Keratinocyte (primary cell): Measurements from ENCODE around the gene UCN2. TPM values are rescaled to one million over a fixed set of nuclear protein-coding genes. Genes with fewer than 3 reads are reported as not detected.

Source experiments
- DNase-seq: peaks from one replicate; pipeline ENCODE4 v3.0.0-alpha.2; 2011; ENCODE audit warnings: low read depth, missing footprints, low spot score
- FAIRE-seq: peaks from 2 replicates; lab custom pipeline; 2011; peaks lifted over from hg19 to GRCh38; lab: Jason Lieb, UNC
- H2AFZ ChIP-seq: 2 replicates; pipeline ENCODE4 v1.6.0; 2012; ENCODE audit warnings: low read length, control low read depth, inconsistent platforms; ENCODE audit not compliant: control insufficient read depth
- H3K27ac ChIP-seq: 2 replicates; pipeline ENCODE4 v1.5.1; 2011; ENCODE audit warnings: low read length; ENCODE audit not compliant: control insufficient read depth, insufficient read depth
- H3K27me3 ChIP-seq: 3 replicates; pipeline ENCODE4 v1.6.0; 2011; ENCODE audit warnings: low read length; ENCODE audit not compliant: control insufficient read depth, insufficient read depth; ENCODE audit errors: extremely low read depth
- H3K36me3 ChIP-seq, 2 experiments: 2 replicates in 1 of 2; 3 replicates in 1 of 2; pipeline ENCODE4 v1.5.1; 2011; ENCODE audit warnings: low read length in 2 of 2, mild to moderate bottlenecking in 1 of 2; ENCODE audit not compliant: control insufficient read depth in 2 of 2, insufficient read depth in 2 of 2; ENCODE audit errors: extremely low read depth in 1 of 2
- H3K4me1 ChIP-seq: 3 replicates; pipeline ENCODE4 v1.5.1; 2011; ENCODE audit warnings: low read length; ENCODE audit not compliant: control insufficient read depth, insufficient read depth; ENCODE audit errors: extremely low read depth
- H3K4me2 ChIP-seq: 3 replicates; pipeline ENCODE4 v1.6.0; 2011; ENCODE audit warnings: low read depth, low read length; ENCODE audit not compliant: control insufficient read depth, insufficient read depth; ENCODE audit errors: extremely low read depth
- H3K4me3 ChIP-seq, 3 experiments: fragments of 200-600 bp in 1 of 3; sonication (generic) in 1 of 3; 2 replicates in 2 of 3; 3 replicates in 1 of 3; pipeline ENCODE4 v1.5.1; 2011 to 2016; ENCODE audit warnings: low read length in 3 of 3, mild to moderate bottlenecking in 3 of 3, control low read depth in 2 of 3, inconsistent platforms in 1 of 3, low read depth in 1 of 3, mixed read lengths in 1 of 3, mixed run types in 1 of 3, moderate library complexity in 1 of 3; ENCODE audit not compliant: control insufficient read depth in 2 of 3, insufficient read depth in 2 of 3; ENCODE audit errors: extremely low read depth in 1 of 3
- H3K79me2 ChIP-seq: 2 replicates; pipeline ENCODE4 v1.6.0; 2012; ENCODE audit warnings: low read length; ENCODE audit not compliant: control insufficient read depth, insufficient read depth
- H3K9ac ChIP-seq: 3 replicates; pipeline ENCODE4 v1.6.0; 2011; ENCODE audit warnings: low read length; ENCODE audit not compliant: control insufficient read depth, insufficient read depth; ENCODE audit errors: extremely low read depth
- H3K9me1 ChIP-seq: 3 replicates; pipeline ENCODE4 v1.6.0; 2011; ENCODE audit warnings: low read length; ENCODE audit not compliant: control insufficient read depth, insufficient read depth; ENCODE audit errors: extremely low read depth
- H3K9me3 ChIP-seq: 2 replicates; pipeline ENCODE4 v1.5.1; 2012; ENCODE audit warnings: low read depth, low read length; ENCODE audit not compliant: control insufficient read depth
- H4K20me1 ChIP-seq: 3 replicates; pipeline ENCODE4 v1.6.0; 2011; ENCODE audit warnings: low read length; ENCODE audit not compliant: control insufficient read depth, insufficient read depth; ENCODE audit errors: extremely low read depth
- CTCF ChIP-seq, 3 experiments: IDR thresholded peaks in 1 of 3; conservative IDR thresholded peaks in 1 of 3; optimal IDR thresholded peaks in 1 of 3; 2 replicates in 2 of 3; 3 replicates in 1 of 3; pipeline versions ENCODE3 to v1.5.1; 2011; ENCODE audit warnings: low read length in 3 of 3, mild to moderate bottlenecking in 3 of 3, moderate library complexity in 2 of 3, control low read depth in 1 of 3, inconsistent platforms in 1 of 3; ENCODE audit not compliant: insufficient read depth in 2 of 3; ENCODE audit errors: extremely low read depth in 1 of 3
- EZH2 ChIP-seq: IDR thresholded peaks from one replicate; pipeline ENCODE4 v1.6.1; 2012; ENCODE audit warnings: inconsistent platforms, mild to moderate bottlenecking, low read length, moderate library complexity
- dilution Hi-C: fragments of 300-500 bp; cut with MboI; formaldehyde crosslinking; loops from one replicate; pipeline ENCODE4 v1.7.0; 2020; ENCODE audit warnings: low sequenced_read_pairs; ENCODE audit not compliant: extremely low pct_ligation_motif_present
- polyA plus RNA-seq, 5 experiments: library from polyadenylated mRNA; depleted of rRNA in 3 of 5; stranded (reverse) in 3 of 5; stranded (forward) in 1 of 5; unstranded in 1 of 5; fragments of >200 nt; gene quantifications; 1 replicate in 1 of 5; 2 replicates in 3 of 5; 3 replicates in 1 of 5; pipeline versions ENCODE4 v1.2.1 to v1.2.3, GENCODE V29; 2011 to 2012; ENCODE audit warnings: missing spikeins in 2 of 5, low read depth in 1 of 5, low replicate concordance in 1 of 5

Gene UCN2
- polyA plus RNA-seq, 1 donor (not counting 4 experiments of a cell fraction or from before 2014, with no cell fraction given): 5.7 TPM

- Histone ChIP-seq H3K4me3 (no peak overlapping the region), H3K9me3 (no peaks in the 10 kb centered on the region), H3K9ac (no peak overlapping the region), H4K20me1 (peaks cover 12% of the 10 kb centered on the region), H3K9me1 (peaks cover 3% of the 10 kb centered on the region), H3K79me2 (no peaks in the 10 kb centered on the region), H2AFZ (no peak overlapping the region), H3K27me3 (no peaks in the 10 kb centered on the region), H3K4me2 (no peak overlapping the region), H3K27ac (no peak overlapping the region), H3K36me3 (peaks cover 51 to 54% of the 10 kb centered on the region in 2 experiments), H3K4me1 (peaks cover 38% of the 10 kb centered on the region)
- dilution Hi-C loops: no loop called here
- no peak for FAIRE-seq
- TF ChIP-seq EZH2 (no peak), CTCF (optimal IDR thresholded peaks at IDR 0.05 in 1 of 3, IDR thresholded peaks at IDR 0.05 in 1 of 3, conservative IDR thresholded peaks at IDR 0.05 in 1 of 3; ENCODE audit: extremely low read depth in 1 of 3, insufficient read depth in 2 of 3, low read length in 3 of 3) (no peak)
- DNase-seq: no peak
These were observed 3.9 kb upstream of the UCN2 start for GRCh38 chr3:48567500-48567899.

- H3K79me2 ChIP-seq: no peaks in the 10 kb centered on the region
- TF ChIP-seq CTCF (optimal IDR thresholded peaks at IDR 0.05 in 1 of 3, IDR thresholded peaks at IDR 0.05 in 1 of 3, conservative IDR thresholded peaks at IDR 0.05 in 1 of 3; ENCODE audit: extremely low read depth in 1 of 3, insufficient read depth in 2 of 3, low read length in 3 of 3) (no peak), EZH2 (no peak)
- H3K36me3 ChIP-seq: peaks cover 50 to 54% of the 10 kb centered on the region in 2 experiments
- H3K9me1 ChIP-seq: peaks cover 3% of the 10 kb centered on the region
- H3K4me2 ChIP-seq: no peak overlapping the region
- H3K9ac ChIP-seq: no peak overlapping the region
- peaks cover 12% of the 10 kb centered on the region for H4K20me1 ChIP-seq
- FAIRE-seq (no peak), DNase-seq (no peak)
- H3K27me3 ChIP-seq: no peaks in the 10 kb centered on the region
- no peak overlapping the region for H3K4me3 ChIP-seq
- H3K27ac ChIP-seq: no peak overlapping the region
- H2AFZ ChIP-seq: no peak overlapping the region
- no peaks in the 10 kb centered on the region for H3K9me3 ChIP-seq
- dilution Hi-C loops: no loop called here
- peaks cover 38% of the 10 kb centered on the region for H3K4me1 ChIP-seq
These were observed 3.5 kb upstream of the UCN2 start for GRCh38 chr3:48567090-48567489.
